ENCODE measurements around the gene DAZL.

Gene DAZL

DNA sequence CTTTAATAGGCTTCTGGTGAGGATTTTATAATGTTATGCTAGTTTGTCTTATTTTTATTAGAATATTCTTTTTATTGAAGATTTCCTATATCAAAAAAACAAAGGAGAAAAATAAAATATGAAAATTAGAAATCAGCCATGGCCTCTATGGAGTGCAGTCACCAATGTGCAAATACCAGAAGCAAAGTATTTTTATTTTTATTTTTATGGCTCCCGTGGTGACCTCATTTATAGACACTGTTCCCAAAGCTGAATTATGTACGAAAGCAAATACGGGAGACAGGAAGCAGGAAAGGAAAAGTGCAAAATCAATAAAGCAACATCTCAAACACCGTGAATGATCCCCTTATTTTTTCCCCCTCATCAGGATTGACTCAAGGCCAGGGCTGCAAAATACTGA, 35.1 kb downstream of the DAZL start:
- no CpG with 5 or more reads among the region's 4 CpGs for WGBS, 2 donors (ENCODE audit: extremely low coverage in 2 of 2, insufficient read length in 2 of 2, insufficient replicate concordance in 1 of 2)

DNA sequence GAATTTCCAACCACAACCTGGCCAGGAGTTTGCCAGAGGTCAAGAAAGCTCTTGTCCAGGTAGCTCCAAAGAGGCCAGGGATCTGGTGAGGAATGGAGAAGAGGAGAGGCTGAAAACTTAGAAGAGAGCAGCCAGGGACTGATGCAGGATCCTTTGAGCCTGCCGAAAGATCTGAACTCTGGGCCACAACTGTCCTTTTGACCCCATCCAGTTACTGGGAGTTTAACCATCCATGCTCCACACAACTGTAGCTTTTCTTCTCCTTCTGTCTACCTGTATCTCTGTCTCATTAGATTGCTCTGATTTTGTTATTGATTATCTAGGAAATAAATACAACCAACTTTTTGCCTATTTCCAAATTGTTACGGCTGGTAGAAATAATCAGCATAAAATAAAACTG, 36.7 kb downstream of the DAZL start:
- no peak overlapping the region for H3K18ac ChIP-seq (ENCODE audit: low read length)
- H2BK120ac ChIP-seq (ENCODE audit: low read depth, low read length), result no peak overlapping the region
- no peaks in the 10 kb centered on the region for H3K4me1 ChIP-seq (ENCODE audit: control insufficient read depth in 2 of 2, insufficient read depth in 1 of 2, low read depth in 1 of 2, low read length in 2 of 2)
- H2AK5ac ChIP-seq (ENCODE audit: low read depth, low read length), result no peak overlapping the region
- H3K4ac ChIP-seq (ENCODE audit: low read length), result no peak overlapping the region
- H2BK5ac ChIP-seq (ENCODE audit: low read length), result no peak overlapping the region
- H3K23ac ChIP-seq (ENCODE audit: low read depth, low read length, poor library complexity), result no peak overlapping the region
- no peak overlapping the region for H2AFZ ChIP-seq (ENCODE audit: low read length)
- H4K91ac ChIP-seq (ENCODE audit: low read depth, low read length, poor library complexity), result no peak overlapping the region
- H3K79me1 ChIP-seq (ENCODE audit: low read depth, low read length), result no peaks in the 10 kb centered on the region
- no peak for DNase-seq (ENCODE audit: low spot score)
- H2BK12ac ChIP-seq (ENCODE audit: low read length), result no peak overlapping the region
- H3K4me3 ChIP-seq (ENCODE audit: low read length in 2 of 2), result no peak overlapping the region
- no CpG with 5 or more reads among the region's 2 CpGs for WGBS, 2 donors (ENCODE audit: extremely low coverage in 2 of 2, insufficient read length in 2 of 2, insufficient replicate concordance in 1 of 2)
- H3K36me3 ChIP-seq (replicated peaks in 1 of 2; ENCODE audit: control insufficient read depth in 2 of 2, insufficient read depth in 2 of 2, low read length in 2 of 2), result no peaks in the 10 kb centered on the region
- no peak overlapping the region for H3K4me2 ChIP-seq (ENCODE audit: insufficient read depth, low read length, poor library complexity, severe bottlenecking)
- H3K27ac ChIP-seq (replicated peaks; ENCODE audit: low read length), result no peak overlapping the region
- H3K27me3 ChIP-seq (ENCODE audit: control insufficient read depth in 3 of 3, insufficient read depth in 3 of 3, low read depth in 1 of 3, low read length in 3 of 3), result no peaks in the 10 kb centered on the region
- H4K8ac ChIP-seq (ENCODE audit: low read depth, low read length), result no peak overlapping the region
- H2BK15ac ChIP-seq (ENCODE audit: low read length), result no peak overlapping the region
- H3K9ac ChIP-seq (ENCODE audit: low read depth, low read length, poor library complexity), result no peak overlapping the region
- H3K14ac ChIP-seq (ENCODE audit: low read length), result no peak overlapping the region
- peaks cover under 1 to 2% of the 10 kb centered on the region in 2 donors for H3K9me3 ChIP-seq (replicated peaks in 1 of 2; ENCODE audit: control insufficient read depth in 2 of 2, insufficient read depth in 1 of 2, low read depth in 1 of 2, low read length in 2 of 2)

More for the DNA sequence above, 35.1 kb downstream of the DAZL start:
- Histone ChIP-seq H3K9me3 (replicated peaks in 1 of 2; ENCODE audit: control insufficient read depth in 2 of 2, insufficient read depth in 1 of 2, low read depth in 1 of 2, low read length in 2 of 2) (no peaks in the 10 kb centered on the region), H3K18ac (ENCODE audit: low read length) (no peak overlapping the region), H3K36me3 (replicated peaks in 1 of 2; ENCODE audit: control insufficient read depth in 2 of 2, insufficient read depth in 2 of 2, low read length in 2 of 2) (no peaks in the 10 kb centered on the region), H2AFZ (ENCODE audit: low read length) (no peak overlapping the region), H3K9ac (ENCODE audit: low read depth, low read length, poor library complexity) (no peak overlapping the region), H3K27me3 (ENCODE audit: control insufficient read depth in 3 of 3, insufficient read depth in 3 of 3, low read depth in 1 of 3, low read length in 3 of 3) (no peaks in the 10 kb centered on the region), H2BK12ac (ENCODE audit: low read length) (no peak overlapping the region), H3K4me2 (ENCODE audit: insufficient read depth, low read length, poor library complexity, severe bottlenecking) (no peak overlapping the region), H2BK15ac (ENCODE audit: low read length) (no peak overlapping the region), H2AK5ac (ENCODE audit: low read depth, low read length) (no peak overlapping the region), H3K4me1 (ENCODE audit: control insufficient read depth in 2 of 2, insufficient read depth in 1 of 2, low read depth in 1 of 2, low read length in 2 of 2) (no peaks in the 10 kb centered on the region), H2BK5ac (ENCODE audit: low read length) (no peak overlapping the region), H3K79me1 (ENCODE audit: low read depth, low read length) (no peaks in the 10 kb centered on the region), H3K4me3 (ENCODE audit: low read length in 2 of 2) (no peak overlapping the region), H3K4ac (ENCODE audit: low read length) (no peak overlapping the region), H3K23ac (ENCODE audit: low read depth, low read length, poor library complexity) (no peak overlapping the region), H4K8ac (ENCODE audit: low read depth, low read length) (no peak overlapping the region), H4K91ac (ENCODE audit: low read depth, low read length, poor library complexity) (no peak overlapping the region), H2BK120ac (ENCODE audit: low read depth, low read length) (no peak overlapping the region), H3K27ac (replicated peaks; ENCODE audit: low read length) (no peak overlapping the region), H3K14ac (ENCODE audit: low read length) (no peak overlapping the region)
- no peak for DNase-seq (ENCODE audit: low spot score)

DNA sequence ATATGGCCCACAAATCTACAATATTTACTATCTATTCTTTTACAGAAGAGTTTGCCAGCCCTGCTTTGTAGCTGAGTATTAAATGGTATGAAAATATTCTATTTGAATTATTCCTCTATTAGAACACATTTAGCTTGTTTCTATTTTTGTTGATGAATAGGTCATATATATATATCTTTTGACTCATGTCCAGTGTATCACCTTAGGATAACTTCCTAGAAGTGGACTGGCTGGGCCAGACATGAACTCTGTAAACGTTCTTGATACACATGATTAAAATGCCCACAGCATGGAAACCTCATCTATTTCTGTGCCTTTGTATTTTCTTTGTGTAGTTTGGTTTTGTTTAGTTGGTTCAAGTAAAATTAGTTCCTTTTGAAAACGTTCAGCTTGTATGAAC, 37.1 kb downstream of the DAZL start:
- Histone ChIP-seq H3K9ac (ENCODE audit: low read depth, low read length, poor library complexity) (no peak overlapping the region), H3K14ac (ENCODE audit: low read length) (no peak overlapping the region), H4K8ac (ENCODE audit: low read depth, low read length) (no peak overlapping the region), H2BK120ac (ENCODE audit: low read depth, low read length) (no peak overlapping the region), H3K4me1 (ENCODE audit: control insufficient read depth in 2 of 2, insufficient read depth in 1 of 2, low read depth in 1 of 2, low read length in 2 of 2) (no peaks in the 10 kb centered on the region), H3K18ac (ENCODE audit: low read length) (no peak overlapping the region), H2AFZ (ENCODE audit: low read length) (no peak overlapping the region), H3K27me3 (ENCODE audit: control insufficient read depth in 3 of 3, insufficient read depth in 3 of 3, low read depth in 1 of 3, low read length in 3 of 3) (no peaks in the 10 kb centered on the region), H3K23ac (ENCODE audit: low read depth, low read length, poor library complexity) (no peak overlapping the region), H3K4ac (ENCODE audit: low read length) (no peak overlapping the region), H2BK15ac (ENCODE audit: low read length) (no peak overlapping the region), H3K9me3 (replicated peaks in 1 of 2; ENCODE audit: control insufficient read depth in 2 of 2, insufficient read depth in 1 of 2, low read depth in 1 of 2, low read length in 2 of 2) (peaks cover 2 to 5% of the 10 kb centered on the region in 2 donors), H3K4me3 (ENCODE audit: low read length in 2 of 2) (no peak overlapping the region), H2AK5ac (ENCODE audit: low read depth, low read length) (no peak overlapping the region), H2BK5ac (ENCODE audit: low read length) (no peak overlapping the region), H3K4me2 (ENCODE audit: insufficient read depth, low read length, poor library complexity, severe bottlenecking) (no peak overlapping the region), H3K27ac (replicated peaks; ENCODE audit: low read length) (no peak overlapping the region), H2BK12ac (ENCODE audit: low read length) (no peak overlapping the region), H3K79me1 (ENCODE audit: low read depth, low read length) (no peaks in the 10 kb centered on the region), H4K91ac (ENCODE audit: low read depth, low read length, poor library complexity) (no peak overlapping the region), H3K36me3 (replicated peaks in 1 of 2; ENCODE audit: control insufficient read depth in 2 of 2, insufficient read depth in 2 of 2, low read length in 2 of 2) (no peaks in the 10 kb centered on the region)
- no CpG with 5 or more reads among the region's 2 CpGs for WGBS, 2 donors (ENCODE audit: extremely low coverage in 2 of 2, insufficient read length in 2 of 2, insufficient replicate concordance in 1 of 2)
- DNase-seq (ENCODE audit: low spot score), result no peak

DNA sequence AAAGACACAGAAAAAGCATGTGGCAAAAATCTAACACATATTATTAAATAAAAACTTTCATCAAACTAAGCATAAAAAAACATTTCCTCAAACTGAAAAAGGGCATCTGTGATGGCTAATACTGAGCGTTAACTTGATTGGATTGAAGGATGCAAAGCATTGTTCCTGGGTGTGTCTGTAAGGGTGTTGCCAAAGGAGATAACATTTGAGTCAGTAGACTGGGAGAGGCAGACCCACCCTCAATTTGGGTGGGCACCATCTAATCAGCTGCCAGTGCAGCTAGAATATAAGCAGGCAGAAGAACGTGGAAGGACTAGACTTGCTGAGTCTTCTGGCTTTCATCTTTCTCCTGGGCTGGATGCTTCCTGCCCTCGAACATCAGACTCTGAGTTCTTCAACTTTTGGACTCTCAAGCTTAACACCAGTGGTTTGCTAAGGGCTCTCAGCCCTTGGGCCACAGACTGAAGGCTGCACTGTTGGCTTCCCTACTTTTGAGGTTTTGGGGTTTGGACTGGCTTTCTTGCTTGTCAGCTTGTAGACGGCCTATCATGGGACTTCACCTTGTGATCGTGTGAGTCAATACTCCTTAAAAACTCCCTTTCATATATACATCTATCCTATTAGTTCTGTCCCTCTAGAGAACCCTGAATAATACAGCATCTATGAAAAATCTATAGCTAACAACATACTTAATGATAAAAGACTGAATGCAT, 45.4 kb downstream of the DAZL start:
- H3K4me3 ChIP-seq (ENCODE audit: low read length in 2 of 2), result no peak overlapping the region
- H2BK120ac ChIP-seq (ENCODE audit: low read depth, low read length), result no peak overlapping the region
- H2BK15ac ChIP-seq (ENCODE audit: low read length), result no peak overlapping the region
- no peak for DNase-seq (ENCODE audit: low spot score)
- no peaks in the 10 kb centered on the region for H3K27me3 ChIP-seq (ENCODE audit: control insufficient read depth in 3 of 3, insufficient read depth in 3 of 3, low read depth in 1 of 3, low read length in 3 of 3)
- no peak overlapping the region for H3K4ac ChIP-seq (ENCODE audit: low read length)
- no peak overlapping the region for H2BK12ac ChIP-seq (ENCODE audit: low read length)
- no peak overlapping the region for H3K23ac ChIP-seq (ENCODE audit: low read depth, low read length, poor library complexity)
- no peak overlapping the region for H3K14ac ChIP-seq (ENCODE audit: low read length)
- WGBS, 2 donors (ENCODE audit: extremely low coverage in 2 of 2, insufficient read length in 2 of 2, insufficient replicate concordance in 1 of 2), result no CpG with 5 or more reads among the region's 5 CpGs
- H3K79me1 ChIP-seq (ENCODE audit: low read depth, low read length), result no peaks in the 10 kb centered on the region
- no peak overlapping the region for H4K8ac ChIP-seq (ENCODE audit: low read depth, low read length)
- no peak overlapping the region for H3K18ac ChIP-seq (ENCODE audit: low read length)
- no peak overlapping the region for H2AK5ac ChIP-seq (ENCODE audit: low read depth, low read length)
- H4K91ac ChIP-seq (ENCODE audit: low read depth, low read length, poor library complexity), result no peak overlapping the region
- H3K4me1 ChIP-seq (ENCODE audit: control insufficient read depth in 2 of 2, insufficient read depth in 1 of 2, low read depth in 1 of 2, low read length in 2 of 2), result no peaks in the 10 kb centered on the region
- no peaks in the 10 kb centered on the region for H3K36me3 ChIP-seq (replicated peaks in 1 of 2; ENCODE audit: control insufficient read depth in 2 of 2, insufficient read depth in 2 of 2, low read length in 2 of 2)
- no peak overlapping the region for H3K4me2 ChIP-seq (ENCODE audit: insufficient read depth, low read length, poor library complexity, severe bottlenecking)
- H3K9me3 ChIP-seq (replicated peaks in 1 of 2; ENCODE audit: control insufficient read depth in 2 of 2, insufficient read depth in 1 of 2, low read depth in 1 of 2, low read length in 2 of 2), result peaks cover 2 to 6% of the 10 kb centered on the region in 2 donors
- no peak overlapping the region for H3K27ac ChIP-seq (replicated peaks; ENCODE audit: low read length)
- H2AFZ ChIP-seq (ENCODE audit: low read length), result no peak overlapping the region
- H2BK5ac ChIP-seq (ENCODE audit: low read length), result no peak overlapping the region
- no peak overlapping the region for H3K9ac ChIP-seq (ENCODE audit: low read depth, low read length, poor library complexity)

Data from neuronal stem cell (in vitro differentiated cells).